Measurements from ENCODE around the gene SLC9A9. TPM values are rescaled to one million over a fixed set of nuclear protein-coding genes. Genes with fewer than 3 reads are reported as not detected.

The SLC9A9 gene
- total and polyA plus RNA-seq, 10 of the 15 experiments (the other 5 are each of a cell fraction or from before 2014, with no cell fraction given): 3.5 to 14.2 (median 9.3) TPM

GRCh38 chr3:143445118-143445517 is 403.1 kb downstream of the SLC9A9 start:
- ChIA-PET RAD21 (ENCODE audit: unreplicated experiment) (no interaction called here), SMC1A (ENCODE audit: uncharacterized antibody, unreplicated experiment) (interaction anchor here (1.6 to 2.1 kb wide), 2 partner anchors 11 to 229 kb away, joined by 3 to 8 read pairs; no protein-coding TSS in a partner anchor), CTCF (interaction anchor here (1.4 to 1.8 kb wide), 3 partner anchors 11 to 229 kb away, joined by 4 to 5 read pairs (median 5); no protein-coding TSS in a partner anchor), POLR2A (no interaction called here)
- H2AFZ ChIP-seq (ENCODE audit: control insufficient read depth, low read depth, low read length): no peak overlapping the region; the same call in 1 of the 2 replicates
- peak; percentile 79 for FAIRE-seq
- H3K9ac ChIP-seq (ENCODE audit: control insufficient read depth, insufficient read depth, low read length): no peak overlapping the region
- no peaks in the 10 kb centered on the region for H4K20me1 ChIP-seq (ENCODE audit: control insufficient read depth, insufficient read depth)
- no peak overlapping the region for H3K4me3 ChIP-seq
- 58% methylated on average over 2 of the region's 2 CpGs for WGBS (ENCODE audit: insufficient coverage, insufficient replicate concordance, low lambda C conversion rate, missing lambda C conversion rate)
- H3K79me2 ChIP-seq (ENCODE audit: control insufficient read depth, insufficient read depth, low read length): no peaks in the 10 kb centered on the region
- peak; percentile 81 for ATAC-seq
- DNase-seq (ENCODE audit: low read depth, low spot score): peak; percentile 43
- H3K27ac ChIP-seq (ENCODE audit: control insufficient read depth, insufficient read depth): no peak overlapping the region
- intact Hi-C loops (cut with micrococcal nuclease; ENCODE audit: unreplicated experiment): no loop called here
- peaks cover 15% of the 10 kb centered on the region for H3K4me1 ChIP-seq (ENCODE audit: control insufficient read depth, insufficient read depth, low read length)
- BruUV-seq (replicated peaks): no TSS peak
- no peak overlapping the region for H3K4me2 ChIP-seq (ENCODE audit: control insufficient read depth, insufficient read depth)
- H3K27me3 ChIP-seq (replicated peaks in 1 of 2; ENCODE audit: control insufficient read depth in 2 of 2, insufficient read depth in 2 of 2, low read length in 1 of 2): no peaks in the 10 kb centered on the region
- in situ Hi-C loops (cut with MboI): no loop called here
- no peaks in the 10 kb centered on the region for H3K9me3 ChIP-seq (replicated peaks; ENCODE audit: control insufficient read depth, insufficient read depth, low read length)
- H3K36me3 ChIP-seq (ENCODE audit: control insufficient read depth in 2 of 2, insufficient read depth in 2 of 2, low read length in 1 of 2): no peaks in the 10 kb centered on the region
- peak in 1 of 2 experiments; percentile 21; a peak in 1 of 4 replicates for TF ChIP-seq ETV6 (conservative IDR thresholded peaks at IDR 0.05 in 1 of 2, IDR thresholded peaks at IDR 0.05 in 1 of 2; ENCODE audit: borderline replicate concordance in 1 of 2, low read depth in 1 of 2)
- TF ChIP-seq FOXM1 (IDR thresholded peaks at IDR 0.05; ENCODE audit: low read depth, low read length): no peak
- TF ChIP-seq SP1 (IDR thresholded peaks at IDR 0.05; ENCODE audit: low read depth, low read length): peak; percentile 12
- peak; percentile 69 for TF ChIP-seq JUNB (IDR thresholded peaks at IDR 0.05)
- no peak for TF ChIP-seq TCF7 (IDR thresholded peaks at IDR 0.05; ENCODE audit: borderline replicate concordance)
- TF ChIP-seq YBX1 (IDR thresholded peaks at IDR 0.05): no peak
- 0 out of 2 replicates have a peak, but pooled peaks have one; percentile 34 for TF ChIP-seq CREM (IDR thresholded peaks at IDR 0.05; ENCODE audit: low read depth)
- TF ChIP-seq MLLT1 (IDR thresholded peaks at IDR 0.05): no peak
- TF ChIP-seq IRF4 (IDR thresholded peaks at IDR 0.05; ENCODE audit: low read depth, low read length): no peak
- no peak for TF ChIP-seq BMI1 (IDR thresholded peaks at IDR 0.05; ENCODE audit: borderline replicate concordance)
- TF ChIP-seq NFIC (IDR thresholded peaks at IDR 0.05; ENCODE audit: low read depth, low read length): peak; percentile 72; the same call in 1 of the 2 replicates
- no peak for TF ChIP-seq SREBF2 (IDR thresholded peaks at IDR 0.05; ENCODE audit: low read length)
- peak; percentile 60; the same call in 1 of the 2 replicates for TF ChIP-seq PKNOX1 (IDR thresholded peaks at IDR 0.05)
- 0 out of 2 replicates have a peak, but pooled peaks have one; percentile 37 for TF ChIP-seq BCL11A (IDR thresholded peaks at IDR 0.05; ENCODE audit: low read depth, low read length)
- no peak for TF ChIP-seq CHD2 (IDR thresholded peaks at IDR 0.05; ENCODE audit: borderline replicate concordance, low read depth, low read length)
- 0 out of 2 replicates have a peak, but pooled peaks have one; percentile 37 for TF ChIP-seq CBX5 (IDR thresholded peaks at IDR 0.05; ENCODE audit: low read depth)
- no peak for TF ChIP-seq CBFB (IDR thresholded peaks at IDR 0.05; ENCODE audit: low read depth)
- no peak for TF ChIP-seq CUX1 (IDR thresholded peaks at IDR 0.05; ENCODE audit: insufficient replicate concordance, low read depth, low read length)
- TF ChIP-seq STAT3 (IDR thresholded peaks at IDR 0.05; ENCODE audit: low read depth, low read length): no peak
